IMR-90 (cell line): ENCODE measurements around the gene IP6K1.

ENCODE experiments used
- CTCF ChIP-seq: conservative IDR thresholded peaks from 2 replicates; pipeline ENCODE4 v1.5.1; 2012; ENCODE audit warnings: mild to moderate bottlenecking, low read depth, low read length, improper control_type of control experiment
- FOS ChIP-seq: fragments of 150-350 bp; IDR thresholded peaks from 2 replicates; pipeline ENCODE4 v1.6.1; 2016; ENCODE audit warnings: low read depth, low read length
- MXI1 ChIP-seq: IDR thresholded peaks from 2 replicates; pipeline ENCODE4 v1.6.1; 2012; ENCODE audit warnings: low read depth, mild to moderate bottlenecking, low read length, moderate library complexity, borderline replicate concordance
- RAD21 ChIP-seq: IDR thresholded peaks from 2 replicates; pipeline ENCODE4 v1.6.1; 2012; ENCODE audit warnings: low read length, improper control_type of control experiment

GRCh38 chr3:49751501-49751900 lies 34.8 kb downstream of the IP6K1 start:
- TF ChIP-seq CTCF (no peak), MXI1 (no peak), RAD21 (no peak), FOS (no peak)
